Astrocyte (in vitro differentiated cells and primary cell): ENCODE data around the gene ABTB2.

ENCODE experiments used
- EZH2 ChIP-seq: IDR thresholded peaks from 2 replicates; pipeline ENCODE4 v1.6.1; 2012; ENCODE audit warnings: mild to moderate bottlenecking, low read length, inconsistent platforms; ENCODE audit not compliant: insufficient read depth
- TF ChIP-seq, protein P1 (sequence below): IDR thresholded peaks from 2 replicates; pipeline ENCODE4 v1.5.1; 2011; ENCODE audit warnings: low read depth, mild to moderate bottlenecking, inconsistent platforms, low read length, moderate library complexity; ENCODE audit not compliant: insufficient read depth

DNA sequence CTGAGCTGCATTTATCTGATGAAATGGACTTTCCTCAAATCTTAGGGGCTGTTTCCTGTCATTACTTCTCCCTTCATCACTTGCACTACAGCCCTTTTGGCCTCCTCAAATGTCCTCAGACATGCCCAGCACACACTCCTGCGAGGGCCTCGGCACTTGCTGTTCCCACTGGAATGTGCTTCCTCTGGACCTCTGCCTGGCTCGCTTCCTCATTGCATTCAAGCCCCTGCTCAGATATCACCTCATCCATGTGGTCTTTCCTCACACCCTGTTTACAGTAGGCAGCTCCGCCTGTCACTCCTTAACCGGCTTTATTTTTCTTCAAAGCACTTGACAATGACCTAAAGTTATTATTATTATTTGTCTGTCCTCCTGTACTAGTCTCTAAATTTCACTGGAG, 243.3 kb downstream of the ABTB2 start:
- TF ChIP-seq, protein P1, sequence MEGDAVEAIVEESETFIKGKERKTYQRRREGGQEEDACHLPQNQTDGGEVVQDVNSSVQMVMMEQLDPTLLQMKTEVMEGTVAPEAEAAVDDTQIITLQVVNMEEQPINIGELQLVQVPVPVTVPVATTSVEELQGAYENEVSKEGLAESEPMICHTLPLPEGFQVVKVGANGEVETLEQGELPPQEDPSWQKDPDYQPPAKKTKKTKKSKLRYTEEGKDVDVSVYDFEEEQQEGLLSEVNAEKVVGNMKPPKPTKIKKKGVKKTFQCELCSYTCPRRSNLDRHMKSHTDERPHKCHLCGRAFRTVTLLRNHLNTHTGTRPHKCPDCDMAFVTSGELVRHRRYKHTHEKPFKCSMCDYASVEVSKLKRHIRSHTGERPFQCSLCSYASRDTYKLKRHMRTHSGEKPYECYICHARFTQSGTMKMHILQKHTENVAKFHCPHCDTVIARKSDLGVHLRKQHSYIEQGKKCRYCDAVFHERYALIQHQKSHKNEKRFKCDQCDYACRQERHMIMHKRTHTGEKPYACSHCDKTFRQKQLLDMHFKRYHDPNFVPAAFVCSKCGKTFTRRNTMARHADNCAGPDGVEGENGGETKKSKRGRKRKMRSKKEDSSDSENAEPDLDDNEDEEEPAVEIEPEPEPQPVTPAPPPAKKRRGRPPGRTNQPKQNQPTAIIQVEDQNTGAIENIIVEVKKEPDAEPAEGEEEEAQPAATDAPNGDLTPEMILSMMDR = no peak
- no peak for TF ChIP-seq EZH2
